Astrocyte (in vitro differentiated cells and primary cell): ENCODE results near the gene ZNF155.

Experiments used
- EZH2 ChIP-seq: IDR thresholded peaks from 2 replicates; pipeline ENCODE4 v1.6.1; 2012; ENCODE audit warnings: mild to moderate bottlenecking, low read length, inconsistent platforms; ENCODE audit not compliant: insufficient read depth
- TF ChIP-seq, protein P1 (sequence below): IDR thresholded peaks from 2 replicates; pipeline ENCODE4 v1.5.1; 2011; ENCODE audit warnings: low read depth, mild to moderate bottlenecking, inconsistent platforms, low read length, moderate library complexity; ENCODE audit not compliant: insufficient read depth

DNA sequence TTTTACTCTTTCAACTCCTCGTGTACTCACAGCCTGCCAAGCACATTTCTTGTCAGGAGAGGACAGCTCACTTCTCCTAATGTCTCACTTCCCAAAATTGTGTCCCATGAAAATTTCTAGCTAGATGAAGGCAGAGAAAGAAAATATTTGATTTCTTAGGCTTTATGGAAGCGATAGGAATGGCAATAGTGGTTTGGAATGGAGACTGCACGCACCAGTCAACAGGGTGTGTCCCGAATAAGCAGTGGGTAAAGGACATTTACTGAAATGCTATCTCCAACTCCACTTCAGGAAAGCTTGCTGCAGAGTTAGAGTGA, 40.9 kb downstream of the ZNF155 start:
- TF ChIP-seq EZH2, result no peak
- TF ChIP-seq, protein P1, sequence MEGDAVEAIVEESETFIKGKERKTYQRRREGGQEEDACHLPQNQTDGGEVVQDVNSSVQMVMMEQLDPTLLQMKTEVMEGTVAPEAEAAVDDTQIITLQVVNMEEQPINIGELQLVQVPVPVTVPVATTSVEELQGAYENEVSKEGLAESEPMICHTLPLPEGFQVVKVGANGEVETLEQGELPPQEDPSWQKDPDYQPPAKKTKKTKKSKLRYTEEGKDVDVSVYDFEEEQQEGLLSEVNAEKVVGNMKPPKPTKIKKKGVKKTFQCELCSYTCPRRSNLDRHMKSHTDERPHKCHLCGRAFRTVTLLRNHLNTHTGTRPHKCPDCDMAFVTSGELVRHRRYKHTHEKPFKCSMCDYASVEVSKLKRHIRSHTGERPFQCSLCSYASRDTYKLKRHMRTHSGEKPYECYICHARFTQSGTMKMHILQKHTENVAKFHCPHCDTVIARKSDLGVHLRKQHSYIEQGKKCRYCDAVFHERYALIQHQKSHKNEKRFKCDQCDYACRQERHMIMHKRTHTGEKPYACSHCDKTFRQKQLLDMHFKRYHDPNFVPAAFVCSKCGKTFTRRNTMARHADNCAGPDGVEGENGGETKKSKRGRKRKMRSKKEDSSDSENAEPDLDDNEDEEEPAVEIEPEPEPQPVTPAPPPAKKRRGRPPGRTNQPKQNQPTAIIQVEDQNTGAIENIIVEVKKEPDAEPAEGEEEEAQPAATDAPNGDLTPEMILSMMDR, result no peak
